ENCODE results near the gene FLVCR2.

DNA sequence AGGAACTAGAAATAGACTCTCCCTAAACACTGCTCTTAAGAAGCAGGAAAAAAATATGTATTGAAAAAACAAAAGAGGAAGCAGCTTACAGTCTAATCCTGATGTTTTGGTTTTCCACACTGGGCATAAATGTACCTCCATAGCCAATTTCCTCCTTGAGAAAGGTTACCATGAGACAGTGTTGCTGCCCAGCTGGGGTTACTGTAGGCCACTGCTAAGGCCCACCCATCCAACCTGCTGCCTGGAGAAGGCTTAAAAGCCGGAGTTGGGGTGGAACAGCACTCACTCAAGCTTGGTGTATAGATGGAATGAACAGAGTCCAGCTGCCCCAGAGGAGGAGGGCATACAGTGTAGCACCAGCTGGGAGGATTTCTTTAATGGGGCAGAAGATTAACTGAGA, 41.1 kb downstream of the FLVCR2 start:
- TF ChIP-seq FOXP2 (optimal IDR thresholded peaks at IDR 0.05; ENCODE audit: control extremely low read depth, extremely low read length, insufficient read depth) (no peak), EZH2 (IDR thresholded peaks at IDR 0.05) (no peak), POLR2AphosphoS5 (IDR thresholded peaks at IDR 0.05; ENCODE audit: borderline replicate concordance, low read depth, low read length) (no peak)

Measured in SK-N-MC (cell line).